Measurements from ENCODE around the gene KRT76. TPM values are rescaled to one million over a fixed set of nuclear protein-coding genes. Genes with fewer than 3 reads are reported as not detected.

KRT76 gene
- total and polyA plus RNA-seq, 10 of the 15 experiments (the other 5 are each of a cell fraction or from before 2014, with no cell fraction given), result not detected

DNA sequence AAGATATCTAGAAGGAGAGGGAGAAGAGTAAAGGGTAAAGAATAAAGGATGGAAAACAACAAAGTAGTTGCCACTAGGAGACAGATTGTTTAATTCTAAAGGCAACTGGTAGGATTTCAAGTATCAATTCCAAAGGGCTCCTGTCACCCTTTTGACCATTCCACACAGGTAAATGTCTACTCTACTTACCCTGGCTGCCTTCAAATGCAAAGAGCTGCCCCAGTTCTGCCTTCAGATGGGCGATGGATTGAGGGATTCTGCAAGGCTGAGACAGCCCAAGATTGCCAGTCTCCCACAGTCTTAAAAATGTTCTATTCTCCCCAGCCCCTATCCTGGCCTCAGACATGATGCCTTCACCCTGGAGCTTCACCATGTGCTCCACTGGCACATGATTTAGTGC is 11.4 kb downstream of the KRT76 start:
- no peak overlapping the region for H3K4me2 ChIP-seq (ENCODE audit: control insufficient read depth, insufficient read depth)
- no peak overlapping the region for H3K4me3 ChIP-seq
- H2AFZ ChIP-seq (ENCODE audit: control insufficient read depth, low read depth, low read length), result no peak overlapping the region
- DNase-seq (ENCODE audit: low read depth, low spot score), result no peak
- RAD21 ChIA-PET (ENCODE audit: unreplicated experiment), result no interaction called here
- H4K20me1 ChIP-seq (ENCODE audit: control insufficient read depth, insufficient read depth), result no peaks in the 10 kb centered on the region
- POLR2A ChIA-PET, result no interaction called here
- no peaks in the 10 kb centered on the region; the same call in 2 of the 3 replicates for H3K9me3 ChIP-seq (replicated peaks; ENCODE audit: control insufficient read depth, insufficient read depth, low read length)
- no TSS peak for BruUV-seq (replicated peaks)
- ATAC-seq, result no peak
- SMC1A ChIA-PET (ENCODE audit: uncharacterized antibody, unreplicated experiment), result no interaction called here
- H3K79me2 ChIP-seq (ENCODE audit: control insufficient read depth, insufficient read depth, low read length), result no peaks in the 10 kb centered on the region
- CTCF ChIA-PET, result no interaction called here
- intact Hi-C loops (cut with micrococcal nuclease; ENCODE audit: unreplicated experiment) (no loop called here), in situ Hi-C loops (cut with MboI) (no loop called here)
- no peaks in the 10 kb centered on the region for H3K4me1 ChIP-seq (ENCODE audit: control insufficient read depth, insufficient read depth, low read length)
- H3K36me3 ChIP-seq (ENCODE audit: control insufficient read depth in 2 of 2, insufficient read depth in 2 of 2, low read length in 1 of 2), result no peaks in the 10 kb centered on the region
- FAIRE-seq, result no peak
- H3K27me3 ChIP-seq (replicated peaks in 1 of 2; ENCODE audit: control insufficient read depth in 2 of 2, insufficient read depth in 2 of 2, low read length in 1 of 2), result 0 out of 4 replicates have a peak, but pooled peaks cover 0 to 3% of the 10 kb centered on the region in 2 experiments
- H3K27ac ChIP-seq (ENCODE audit: control insufficient read depth, insufficient read depth), result no peak overlapping the region
- H3K9ac ChIP-seq (ENCODE audit: control insufficient read depth, insufficient read depth, low read length), result no peak overlapping the region
- 0% methylated on average over 1 of the region's 1 CpG for WGBS (ENCODE audit: insufficient coverage, insufficient replicate concordance, low lambda C conversion rate, missing lambda C conversion rate)
- no peak for TF ChIP-seq TCF12 (IDR thresholded peaks at IDR 0.05; ENCODE audit: low read depth, low read length)
- no peak for TF ChIP-seq RAD21 (IDR thresholded peaks at IDR 0.05; ENCODE audit: insufficient read depth, low read depth, low read length)
- TF ChIP-seq STAT1 (conservative IDR thresholded peaks at IDR 0.05), result no peak
- no peak for TF ChIP-seq ESRRA (IDR thresholded peaks at IDR 0.05; ENCODE audit: low read length)
- TF ChIP-seq ETV6 (conservative IDR thresholded peaks at IDR 0.05 in 1 of 2, IDR thresholded peaks at IDR 0.05 in 1 of 2; ENCODE audit: borderline replicate concordance in 1 of 2, low read depth in 1 of 2), result no peak
- TF ChIP-seq MYB (IDR thresholded peaks at IDR 0.05; ENCODE audit: borderline replicate concordance, low read depth, low read length), result no peak

DNA sequence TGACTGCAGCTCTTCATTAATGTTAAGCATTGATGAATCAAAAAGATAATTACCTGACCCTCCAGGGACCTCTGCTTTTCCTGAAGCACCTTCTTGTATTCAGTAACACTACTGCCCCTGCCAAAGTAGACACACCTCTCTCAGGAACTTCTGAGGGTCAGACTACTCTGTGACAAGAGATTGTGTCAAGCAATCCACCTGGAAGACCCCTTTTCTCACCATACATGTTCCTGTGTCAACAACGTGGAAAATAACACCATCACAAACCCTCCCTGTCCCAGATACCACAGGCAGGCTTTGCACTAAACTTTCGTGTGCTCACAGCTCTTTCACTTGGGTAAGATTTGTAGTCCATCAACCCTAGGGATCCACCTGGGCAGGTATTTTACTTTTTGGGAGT is 13.2 kb downstream of the KRT76 start:
- DNase-seq (ENCODE audit: low read depth, low spot score) (no peak), FAIRE-seq (no peak), ATAC-seq (no peak)
- BruUV-seq (replicated peaks), result no TSS peak
- ChIA-PET SMC1A (ENCODE audit: uncharacterized antibody, unreplicated experiment) (no interaction called here), POLR2A (no interaction called here), CTCF (interaction anchor here (0.6 to 0.9 kb wide), 2 partner anchors 12 to 102 kb away, joined by 3 read pairs; no protein-coding TSS in a partner anchor), RAD21 (ENCODE audit: unreplicated experiment) (no interaction called here)
- no peak overlapping the region for H3K27ac ChIP-seq (ENCODE audit: control insufficient read depth, insufficient read depth)
- intact Hi-C loops (cut with micrococcal nuclease; ENCODE audit: unreplicated experiment), result no loop called here
- H3K27me3 ChIP-seq (replicated peaks in 1 of 2; ENCODE audit: control insufficient read depth in 2 of 2, insufficient read depth in 2 of 2, low read length in 1 of 2), result 0 out of 4 replicates have a peak, but pooled peaks cover 0 to 3% of the 10 kb centered on the region in 2 experiments
- no peak overlapping the region for H2AFZ ChIP-seq (ENCODE audit: control insufficient read depth, low read depth, low read length)
- H3K9me3 ChIP-seq (replicated peaks; ENCODE audit: control insufficient read depth, insufficient read depth, low read length), result no peaks in the 10 kb centered on the region; the same call in 2 of the 3 replicates
- H4K20me1 ChIP-seq (ENCODE audit: control insufficient read depth, insufficient read depth), result no peaks in the 10 kb centered on the region
- no peaks in the 10 kb centered on the region for H3K36me3 ChIP-seq (ENCODE audit: control insufficient read depth in 2 of 2, insufficient read depth in 2 of 2, low read length in 1 of 2)
- in situ Hi-C loops (cut with MboI), result no loop called here
- 0% methylated on average over 2 of the region's 2 CpGs for WGBS (ENCODE audit: insufficient coverage, insufficient replicate concordance, low lambda C conversion rate, missing lambda C conversion rate)
- no peaks in the 10 kb centered on the region for H3K4me1 ChIP-seq (ENCODE audit: control insufficient read depth, insufficient read depth, low read length)
- H3K4me2 ChIP-seq (ENCODE audit: control insufficient read depth, insufficient read depth), result no peak overlapping the region
- H3K79me2 ChIP-seq (ENCODE audit: control insufficient read depth, insufficient read depth, low read length), result no peaks in the 10 kb centered on the region
- H3K4me3 ChIP-seq, result no peak overlapping the region
- H3K9ac ChIP-seq (ENCODE audit: control insufficient read depth, insufficient read depth, low read length), result no peak overlapping the region
- no peak for TF ChIP-seq SREBF2 (IDR thresholded peaks at IDR 0.05; ENCODE audit: low read length)
- TF ChIP-seq ZNF217 (IDR thresholded peaks at IDR 0.05), result no peak
- no peak for TF ChIP-seq CBFB (IDR thresholded peaks at IDR 0.05; ENCODE audit: low read depth)
- no peak for TF ChIP-seq TARDBP (IDR thresholded peaks at IDR 0.05; ENCODE audit: borderline replicate concordance)
- TF ChIP-seq, protein P1, sequence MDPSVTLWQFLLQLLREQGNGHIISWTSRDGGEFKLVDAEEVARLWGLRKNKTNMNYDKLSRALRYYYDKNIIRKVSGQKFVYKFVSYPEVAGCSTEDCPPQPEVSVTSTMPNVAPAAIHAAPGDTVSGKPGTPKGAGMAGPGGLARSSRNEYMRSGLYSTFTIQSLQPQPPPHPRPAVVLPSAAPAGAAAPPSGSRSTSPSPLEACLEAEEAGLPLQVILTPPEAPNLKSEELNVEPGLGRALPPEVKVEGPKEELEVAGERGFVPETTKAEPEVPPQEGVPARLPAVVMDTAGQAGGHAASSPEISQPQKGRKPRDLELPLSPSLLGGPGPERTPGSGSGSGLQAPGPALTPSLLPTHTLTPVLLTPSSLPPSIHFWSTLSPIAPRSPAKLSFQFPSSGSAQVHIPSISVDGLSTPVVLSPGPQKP (IDR thresholded peaks at IDR 0.05; ENCODE audit: low read depth, low read length), result no peak
- TF ChIP-seq, protein P2, sequence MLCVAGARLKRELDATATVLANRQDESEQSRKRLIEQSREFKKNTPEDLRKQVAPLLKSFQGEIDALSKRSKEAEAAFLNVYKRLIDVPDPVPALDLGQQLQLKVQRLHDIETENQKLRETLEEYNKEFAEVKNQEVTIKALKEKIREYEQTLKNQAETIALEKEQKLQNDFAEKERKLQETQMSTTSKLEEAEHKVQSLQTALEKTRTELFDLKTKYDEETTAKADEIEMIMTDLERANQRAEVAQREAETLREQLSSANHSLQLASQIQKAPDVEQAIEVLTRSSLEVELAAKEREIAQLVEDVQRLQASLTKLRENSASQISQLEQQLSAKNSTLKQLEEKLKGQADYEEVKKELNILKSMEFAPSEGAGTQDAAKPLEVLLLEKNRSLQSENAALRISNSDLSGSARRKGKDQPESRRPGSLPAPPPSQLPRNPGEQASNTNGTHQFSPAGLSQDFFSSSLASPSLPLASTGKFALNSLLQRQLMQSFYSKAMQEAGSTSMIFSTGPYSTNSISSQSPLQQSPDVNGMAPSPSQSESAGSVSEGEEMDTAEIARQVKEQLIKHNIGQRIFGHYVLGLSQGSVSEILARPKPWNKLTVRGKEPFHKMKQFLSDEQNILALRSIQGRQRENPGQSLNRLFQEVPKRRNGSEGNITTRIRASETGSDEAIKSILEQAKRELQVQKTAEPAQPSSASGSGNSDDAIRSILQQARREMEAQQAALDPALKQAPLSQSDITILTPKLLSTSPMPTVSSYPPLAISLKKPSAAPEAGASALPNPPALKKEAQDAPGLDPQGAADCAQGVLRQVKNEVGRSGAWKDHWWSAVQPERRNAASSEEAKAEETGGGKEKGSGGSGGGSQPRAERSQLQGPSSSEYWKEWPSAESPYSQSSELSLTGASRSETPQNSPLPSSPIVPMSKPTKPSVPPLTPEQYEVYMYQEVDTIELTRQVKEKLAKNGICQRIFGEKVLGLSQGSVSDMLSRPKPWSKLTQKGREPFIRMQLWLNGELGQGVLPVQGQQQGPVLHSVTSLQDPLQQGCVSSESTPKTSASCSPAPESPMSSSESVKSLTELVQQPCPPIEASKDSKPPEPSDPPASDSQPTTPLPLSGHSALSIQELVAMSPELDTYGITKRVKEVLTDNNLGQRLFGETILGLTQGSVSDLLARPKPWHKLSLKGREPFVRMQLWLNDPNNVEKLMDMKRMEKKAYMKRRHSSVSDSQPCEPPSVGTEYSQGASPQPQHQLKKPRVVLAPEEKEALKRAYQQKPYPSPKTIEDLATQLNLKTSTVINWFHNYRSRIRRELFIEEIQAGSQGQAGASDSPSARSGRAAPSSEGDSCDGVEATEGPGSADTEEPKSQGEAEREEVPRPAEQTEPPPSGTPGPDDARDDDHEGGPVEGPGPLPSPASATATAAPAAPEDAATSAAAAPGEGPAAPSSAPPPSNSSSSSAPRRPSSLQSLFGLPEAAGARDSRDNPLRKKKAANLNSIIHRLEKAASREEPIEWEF (IDR thresholded peaks at IDR 0.05; ENCODE audit: insufficient replicate concordance, low read depth, low read length), result no peak
- TF ChIP-seq NR2C1 (IDR thresholded peaks at IDR 0.05), result no peak

All from GM12878 (cell line).